Kasumi-1 (cell line): ENCODE data around the gene RBM10.
A peak's percentile ranks its signal among the peaks of the same experiment; 100 is the strongest.
"Not testable (repeated sequence)": the region's sequence is repeated elsewhere in the genome, so short reads cannot be mapped to it uniquely, and the experiment has no call there.

Experiments used
- DNase-seq, 2 experiments: peaks; one replicate each; lab custom pipeline; 2025; lab: John Stamatoyannopoulos, UW

The RBM10 gene, protein sequence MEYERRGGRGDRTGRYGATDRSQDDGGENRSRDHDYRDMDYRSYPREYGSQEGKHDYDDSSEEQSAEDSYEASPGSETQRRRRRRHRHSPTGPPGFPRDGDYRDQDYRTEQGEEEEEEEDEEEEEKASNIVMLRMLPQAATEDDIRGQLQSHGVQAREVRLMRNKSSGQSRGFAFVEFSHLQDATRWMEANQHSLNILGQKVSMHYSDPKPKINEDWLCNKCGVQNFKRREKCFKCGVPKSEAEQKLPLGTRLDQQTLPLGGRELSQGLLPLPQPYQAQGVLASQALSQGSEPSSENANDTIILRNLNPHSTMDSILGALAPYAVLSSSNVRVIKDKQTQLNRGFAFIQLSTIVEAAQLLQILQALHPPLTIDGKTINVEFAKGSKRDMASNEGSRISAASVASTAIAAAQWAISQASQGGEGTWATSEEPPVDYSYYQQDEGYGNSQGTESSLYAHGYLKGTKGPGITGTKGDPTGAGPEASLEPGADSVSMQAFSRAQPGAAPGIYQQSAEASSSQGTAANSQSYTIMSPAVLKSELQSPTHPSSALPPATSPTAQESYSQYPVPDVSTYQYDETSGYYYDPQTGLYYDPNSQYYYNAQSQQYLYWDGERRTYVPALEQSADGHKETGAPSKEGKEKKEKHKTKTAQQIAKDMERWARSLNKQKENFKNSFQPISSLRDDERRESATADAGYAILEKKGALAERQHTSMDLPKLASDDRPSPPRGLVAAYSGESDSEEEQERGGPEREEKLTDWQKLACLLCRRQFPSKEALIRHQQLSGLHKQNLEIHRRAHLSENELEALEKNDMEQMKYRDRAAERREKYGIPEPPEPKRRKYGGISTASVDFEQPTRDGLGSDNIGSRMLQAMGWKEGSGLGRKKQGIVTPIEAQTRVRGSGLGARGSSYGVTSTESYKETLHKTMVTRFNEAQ

DNA sequence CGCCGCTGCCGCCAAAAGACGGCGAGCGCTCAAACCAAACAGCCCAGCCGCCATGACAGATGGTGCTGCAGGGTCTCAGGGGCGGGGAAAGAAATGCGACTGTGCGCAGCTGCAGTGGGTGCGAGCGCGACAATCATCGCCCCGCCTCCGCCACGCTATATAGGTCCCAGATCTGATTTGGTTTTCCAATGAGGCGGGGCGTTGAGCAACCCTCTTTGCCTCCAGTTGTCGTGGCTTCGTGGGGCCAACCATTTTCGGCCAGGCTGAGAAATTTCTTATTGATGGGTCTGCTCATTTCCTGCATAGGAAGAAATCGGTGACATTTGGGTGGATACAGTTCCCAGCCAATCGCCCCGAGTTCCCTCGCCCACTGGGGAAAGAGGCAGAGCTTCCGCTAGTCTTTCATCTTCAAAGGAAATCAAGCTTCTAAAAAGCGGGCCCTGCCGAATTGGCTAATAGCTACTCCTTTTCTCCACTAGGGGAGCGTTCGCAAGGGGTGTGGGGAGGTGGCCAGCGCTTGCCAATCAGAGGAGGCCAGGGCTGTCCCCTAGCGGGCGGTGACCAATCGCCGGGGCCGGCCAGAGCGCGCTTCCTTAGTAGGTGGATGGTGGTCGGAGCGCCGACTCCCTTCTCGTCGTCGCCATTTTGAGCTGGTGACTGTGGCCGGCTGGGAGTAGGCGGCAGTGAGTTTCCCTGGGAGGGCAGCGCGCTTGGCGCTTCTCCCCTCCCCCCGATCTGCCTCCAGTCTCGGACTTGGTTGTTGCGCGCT lies at the start of gene RBM10, which contains the start of gene NDUFB11:
RBM10 (plus strand) TSS at position 596 of the 769 bp plus-strand sequence. CDS start 2,261 bp downstream, outside the sequence.
NDUFB11 (minus strand) TSS at position 77 of the 769 bp plus-strand sequence; CDS start at position 54, 23 bp downstream.
- peak; percentile 84 to 86 for DNase-seq

GRCh38 chrX:47097018-47097417 lies 48.0 kb upstream of the RBM10 start:
- no peak for DNase-seq

GRCh38 chrX:47098338-47099094 lies 46.5 kb upstream of the RBM10 start:
- no peak for DNase-seq

GRCh38 chrX:47101206-47101605 lies 43.8 kb upstream of the RBM10 start:
- no peak for DNase-seq

GRCh38 chrX:47110936-47111615 lies 33.9 kb upstream of the RBM10 start:
- DNase-seq: not testable (repeated sequence)

GRCh38 chrX:47112316-47112954 lies 32.6 kb upstream of the RBM10 start:
- DNase-seq: no peak

DNA sequence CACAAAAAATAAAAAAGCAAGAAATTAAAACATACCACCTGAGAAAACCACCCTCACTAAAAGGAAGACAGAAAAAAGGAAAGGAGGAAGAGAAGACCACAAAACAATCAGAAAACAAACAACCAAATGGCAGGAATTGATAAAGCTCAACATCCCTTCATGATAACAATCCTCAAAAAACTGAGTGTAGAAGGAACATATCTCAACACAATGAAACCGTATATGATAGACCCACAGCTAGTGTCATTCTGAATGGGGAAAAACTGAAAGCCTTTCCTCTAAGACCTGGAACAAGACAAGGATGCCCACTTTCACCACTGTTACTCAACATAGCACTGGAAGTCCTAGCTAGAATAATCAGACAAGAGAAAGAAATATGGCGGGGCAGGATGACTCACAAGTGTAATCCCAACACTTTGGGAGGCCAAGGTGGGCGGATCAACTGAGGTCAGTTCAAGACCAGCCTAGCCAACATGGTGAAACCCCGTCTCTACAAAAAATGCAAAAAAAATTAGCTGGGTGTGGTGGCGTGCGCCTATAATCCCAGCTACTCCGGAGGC lies 28.4 kb upstream of the RBM10 start:
- not testable (repeated sequence) for DNase-seq

DNA sequence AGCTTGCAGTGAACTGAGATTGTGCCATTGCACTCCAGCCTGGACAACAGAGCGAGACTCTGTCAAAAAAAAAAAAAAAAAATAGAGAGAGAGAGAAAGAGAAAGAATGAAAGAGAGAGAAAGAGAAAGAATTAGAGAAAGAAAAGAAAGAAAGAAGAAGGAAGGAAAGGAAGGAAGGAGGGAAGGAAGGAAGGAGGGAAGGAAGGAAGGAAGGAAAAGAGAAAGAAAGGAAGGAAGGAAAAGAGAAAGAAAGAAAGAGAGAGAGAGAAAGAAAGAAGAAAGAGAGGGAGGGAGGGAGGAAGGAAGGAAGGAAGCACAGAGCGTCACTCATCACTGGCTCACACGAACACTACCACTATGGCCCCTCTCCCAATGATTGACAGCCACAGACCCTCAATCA lies 20.6 kb upstream of the RBM10 start:
- not testable (repeated sequence) for DNase-seq

- DNase-seq: peak; percentile 92
These were observed 15.7 kb upstream of the RBM10 start for GRCh38 chrX:47129157-47129898.

GRCh38 chrX:47129899-47130358 lies 15.1 kb upstream of the RBM10 start:
- no peak for DNase-seq

- DNase-seq: no peak
These were observed 11.5 kb upstream of the RBM10 start for GRCh38 chrX:47133493-47133892.

GRCh38 chrX:47135650-47136049 lies 9.4 kb upstream of the RBM10 start:
- not testable (repeated sequence) for DNase-seq

GRCh38 chrX:47138171-47138570 lies 6.8 kb upstream of the RBM10 start:
- no peak for DNase-seq

DNA sequence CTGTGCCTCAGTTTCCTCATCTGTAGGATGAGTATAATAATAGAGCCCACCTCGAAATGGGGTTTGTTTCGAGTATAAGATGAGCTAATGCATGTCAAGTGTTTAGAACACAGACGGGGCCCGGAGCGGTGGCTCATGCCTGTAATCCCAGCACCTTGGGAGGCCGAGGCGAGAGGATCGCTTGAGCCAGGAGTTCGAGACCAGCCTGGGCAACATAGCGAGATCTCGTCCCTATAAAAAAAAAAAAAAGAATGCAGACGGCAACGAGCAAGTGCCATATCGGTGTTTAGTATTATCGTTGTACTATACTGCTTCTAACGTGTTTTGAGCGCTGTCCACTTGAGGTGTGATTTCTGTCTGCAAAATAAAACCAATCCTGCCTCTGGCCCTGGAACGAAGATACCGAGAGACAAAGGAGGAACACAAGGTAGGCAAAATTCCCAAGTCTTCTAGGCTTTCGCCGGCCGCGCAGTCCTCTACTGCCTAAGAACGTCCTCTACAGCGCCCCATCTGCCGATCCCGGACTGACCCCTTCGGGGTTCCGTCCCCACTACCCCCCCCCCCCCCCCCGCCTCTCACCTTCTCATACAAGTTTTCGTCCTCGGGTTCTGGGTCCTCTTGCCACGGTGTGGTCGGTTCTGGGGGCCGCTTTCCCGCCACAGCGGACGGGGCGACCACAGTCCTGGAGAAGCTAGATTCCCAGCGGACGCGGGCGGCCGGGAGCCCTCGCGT lies 961 bp upstream of the RBM10 start:
- DNase-seq: peak; percentile 4 to 7

DNA sequence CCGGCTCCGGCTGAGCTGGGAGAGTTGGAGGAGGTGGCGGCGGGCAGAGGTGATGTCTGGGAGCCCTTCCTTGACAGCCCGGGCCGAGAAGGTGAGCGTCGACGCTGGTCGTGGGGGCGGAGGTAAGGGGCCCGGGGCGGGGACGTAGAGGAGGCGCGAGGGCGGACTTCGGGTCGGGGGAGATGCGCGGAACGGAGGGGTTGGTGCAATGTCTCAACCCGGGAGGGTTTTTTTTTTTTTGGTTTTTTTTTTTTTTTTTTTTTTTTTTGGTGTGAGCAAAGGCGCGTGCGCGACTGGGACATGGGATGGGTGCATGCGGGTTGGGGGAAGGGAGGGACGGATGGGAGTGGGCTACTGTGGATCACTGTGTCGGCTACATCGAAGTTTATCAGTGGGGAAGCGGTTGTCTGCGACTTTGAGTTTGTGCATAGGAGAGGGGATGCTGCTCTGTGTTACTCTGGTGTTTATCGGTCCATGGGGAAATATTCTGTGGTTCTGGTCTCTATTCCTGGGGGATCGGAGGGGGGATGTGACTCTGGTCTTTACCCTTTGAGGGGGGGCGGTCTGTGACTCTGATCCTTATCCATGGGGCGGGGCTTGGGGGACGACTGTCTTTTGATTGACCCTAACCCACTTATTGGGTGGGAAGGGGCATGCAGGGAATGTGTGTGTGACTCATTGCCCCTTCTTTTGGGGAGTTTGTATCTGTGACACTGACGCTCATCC lies 537 bp downstream of the RBM10 start:
- no peak for DNase-seq

DNA sequence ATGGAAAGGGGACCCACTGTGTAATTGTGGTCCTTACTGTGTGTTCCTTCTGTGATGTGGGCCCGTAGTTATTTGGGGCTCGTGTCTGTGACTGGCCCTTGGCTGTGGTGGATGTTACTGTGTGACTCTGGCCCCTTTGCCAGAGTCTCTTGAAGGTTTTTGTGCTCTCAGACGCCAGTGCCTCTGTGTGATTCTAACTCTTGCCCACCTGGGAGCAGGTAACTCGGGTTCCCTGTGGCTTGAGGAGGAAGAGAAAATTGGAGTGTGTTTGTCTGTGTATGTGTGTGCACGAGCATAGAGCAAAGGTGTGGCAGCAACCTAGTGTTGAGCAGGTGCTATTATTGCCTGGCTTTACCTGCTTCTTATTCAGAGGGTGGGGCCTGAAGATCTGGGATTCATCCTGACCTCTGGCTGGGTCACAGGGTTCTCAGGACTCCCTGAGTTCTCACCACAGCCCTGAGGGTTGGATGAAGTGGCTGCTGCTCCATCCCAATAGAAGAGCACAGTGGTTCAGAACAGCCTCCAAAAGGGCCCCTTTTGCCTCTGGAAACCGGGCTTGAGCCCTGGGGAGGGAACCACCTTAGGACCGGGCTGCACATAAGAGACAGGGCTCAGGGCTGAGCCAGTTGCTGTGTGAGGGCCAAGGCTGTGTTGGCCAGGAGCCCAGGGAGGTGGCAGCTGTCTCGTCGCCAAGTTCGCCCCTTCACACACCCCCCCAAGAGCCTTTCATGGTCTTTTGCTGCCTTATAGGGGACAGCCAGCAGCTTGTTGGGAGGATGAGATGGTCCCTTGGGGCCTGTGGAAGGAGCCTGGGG lies 1.3 kb downstream of the RBM10 start:
- no peak for DNase-seq
